Lung (tissue), 12 donors: ENCODE results near the gene NCAPH2. TPM values are rescaled to one million over a fixed set of nuclear protein-coding genes. Genes with fewer than 3 reads are reported as not detected.
A peak's percentile ranks its signal among the peaks of the same experiment; 100 is the strongest.

Experiments
- ATAC-seq: fragments of 200-7000 bp; cut with Tn5 transposase; one replicate; pipeline ENCODE4 v1.9.1; 2020; ENCODE audit warnings: moderate number of reproducible peaks; ENCODE audit not compliant: insufficient read depth, low FRiP score
- DNase-seq, 3 donors: peaks; one replicate each; pipeline ENCODE4 v3.0.0-alpha.2; 2013 to 2017
- H3K27ac ChIP-seq, 2 donors: one replicate each; pipeline ENCODE4 v1.5.1; 2013; ENCODE audit warnings: mild to moderate bottlenecking in 2 of 2, moderate library complexity in 2 of 2, control low read depth in 1 of 2, inconsistent platforms in 1 of 2, low read depth in 1 of 2, low read length in 1 of 2
- H3K27me3 ChIP-seq, 3 donors: one replicate each; pipeline ENCODE4 v1.5.1; 2013; ENCODE audit warnings: low read length in 2 of 3; ENCODE audit not compliant: control insufficient read depth in 3 of 3, insufficient read depth in 3 of 3
- H3K36me3 ChIP-seq, 4 donors: one replicate each; pipeline ENCODE4 v1.5.1; 2013; ENCODE audit warnings: low read length in 4 of 4, mild to moderate bottlenecking in 1 of 4, moderate library complexity in 1 of 4; ENCODE audit not compliant: control insufficient read depth in 4 of 4, insufficient read depth in 4 of 4
- H3K4me1 ChIP-seq, 5 donors: one replicate each; pipeline ENCODE4 v1.5.1; 2013; ENCODE audit warnings: low read length in 5 of 5, mild to moderate bottlenecking in 2 of 5, moderate library complexity in 1 of 5; ENCODE audit not compliant: control insufficient read depth in 5 of 5, insufficient read depth in 5 of 5
- H3K4me3 ChIP-seq: one replicate; pipeline ENCODE4 v1.5.1; 2013; ENCODE audit warnings: mild to moderate bottlenecking, control low read depth, moderate library complexity
- H3K9ac ChIP-seq, 2 donors: one replicate each; pipeline ENCODE4 v1.5.1; 2013; ENCODE audit warnings: low read length in 2 of 2, control low read depth in 1 of 2; ENCODE audit not compliant: insufficient read depth in 1 of 2
- H3K9me3 ChIP-seq, 4 donors: one replicate each; pipeline ENCODE4 v1.5.1; 2013; ENCODE audit warnings: low read length in 3 of 4, mild to moderate bottlenecking in 1 of 4, moderate library complexity in 1 of 4; ENCODE audit not compliant: control insufficient read depth in 4 of 4, insufficient read depth in 3 of 4
- WGBS, 2 donors: extraction: QIAGEN DNeasy Blood & Tissue Kit; methylation state at CpG; one replicate each; pipeline ENCODE4 v1.1.7; 2013; 5-methylcytosine and 5-hydroxymethylcytosine counted together
- polyA plus RNA-seq, 2 donors: library from polyadenylated mRNA; stranded (reverse); fragments of 200-250 nt; gene quantifications; one replicate each; pipeline ENCODE4 v1.2.1, GENCODE V29; 2013
- total RNA-seq, 2 donors: library from RNA; depleted of rRNA in 1 of 2; stranded (reverse); fragments of >200 nt in 1 of 2; gene quantifications; one replicate each; pipeline ENCODE4 v1.2.1, GENCODE V29; 2014 to 2021
- TF ChIP-seq, protein P1 (sequence below): IDR thresholded peaks from 2 replicates; pipeline ENCODE4 v1.5.1; 2012; ENCODE audit warnings: mild to moderate bottlenecking; ENCODE audit errors: control extremely low read depth, extremely low read depth
- donor health status: control.
- donor health status: control.
- donor health status: Bipolar disorder and iron deficiency.
- donor health status: healthy.
- donor health status: DM: yes; HTN: yes; CAD: no.

NCAPH2 gene
- total and polyA plus RNA-seq, 4 donors: 27.8 to 64.4 (median 43.2) TPM

- Histone ChIP-seq H3K36me3 (peaks cover 0 to 39% (median 4%) of the 10 kb centered on the region in 4 donors), H3K9ac (peak within 1 kb of the TSS; percentile 61 to 86), H3K27me3 (no peaks in the 10 kb centered on the region), H3K27ac (peak within 1 kb of the TSS; percentile 66 to 100), H3K4me1 (peaks cover 7 to 20% (median 12%) of the 10 kb centered on the region in 5 donors), H3K4me3 (peak within 1 kb of the TSS; percentile 90), H3K9me3 (no peaks in the 10 kb centered on the region)
- DNase-seq (peak in 1 of 3 donors; percentile 99), ATAC-seq (peak; percentile 82)
- WGBS, 2 donors: 0 to 1% methylated on average over 9 to 57 of the region's 62 CpGs
- TF ChIP-seq, protein P1, sequence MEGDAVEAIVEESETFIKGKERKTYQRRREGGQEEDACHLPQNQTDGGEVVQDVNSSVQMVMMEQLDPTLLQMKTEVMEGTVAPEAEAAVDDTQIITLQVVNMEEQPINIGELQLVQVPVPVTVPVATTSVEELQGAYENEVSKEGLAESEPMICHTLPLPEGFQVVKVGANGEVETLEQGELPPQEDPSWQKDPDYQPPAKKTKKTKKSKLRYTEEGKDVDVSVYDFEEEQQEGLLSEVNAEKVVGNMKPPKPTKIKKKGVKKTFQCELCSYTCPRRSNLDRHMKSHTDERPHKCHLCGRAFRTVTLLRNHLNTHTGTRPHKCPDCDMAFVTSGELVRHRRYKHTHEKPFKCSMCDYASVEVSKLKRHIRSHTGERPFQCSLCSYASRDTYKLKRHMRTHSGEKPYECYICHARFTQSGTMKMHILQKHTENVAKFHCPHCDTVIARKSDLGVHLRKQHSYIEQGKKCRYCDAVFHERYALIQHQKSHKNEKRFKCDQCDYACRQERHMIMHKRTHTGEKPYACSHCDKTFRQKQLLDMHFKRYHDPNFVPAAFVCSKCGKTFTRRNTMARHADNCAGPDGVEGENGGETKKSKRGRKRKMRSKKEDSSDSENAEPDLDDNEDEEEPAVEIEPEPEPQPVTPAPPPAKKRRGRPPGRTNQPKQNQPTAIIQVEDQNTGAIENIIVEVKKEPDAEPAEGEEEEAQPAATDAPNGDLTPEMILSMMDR: no peak
These were observed 518 bp upstream of the NCAPH2 start, which contains the start of gene LMF2 for GRCh38 chr22:50507421-50507990. TSS of gene LMF2 (minus strand) at chr22:50507702. CDS start at chr22:50507675, 27 bp downstream.

- TF ChIP-seq, protein P1: no peak
- H3K9me3 ChIP-seq: no peaks in the 10 kb centered on the region
- ATAC-seq: no peak
- 10 to 33% methylated on average over 3 of the region's 3 CpGs for WGBS, 2 donors
- peak overlapping the region in 1 of 2 donors; percentile 86 for H3K9ac ChIP-seq
- H3K4me1 ChIP-seq: peaks cover 7 to 20% (median 15%) of the 10 kb centered on the region in 5 donors
- no peak for DNase-seq
- peak overlapping the region in 1 of 2 donors; percentile 100 for H3K27ac ChIP-seq
- H3K4me3 ChIP-seq: peak overlapping the region; percentile 90
- H3K36me3 ChIP-seq: peaks cover 0 to 27% (median 3%) of the 10 kb centered on the region in 4 donors
- no peaks in the 10 kb centered on the region for H3K27me3 ChIP-seq
These were observed 873 bp downstream of the NCAPH2 start for GRCh38 chr22:50508897-50509296.

DNA sequence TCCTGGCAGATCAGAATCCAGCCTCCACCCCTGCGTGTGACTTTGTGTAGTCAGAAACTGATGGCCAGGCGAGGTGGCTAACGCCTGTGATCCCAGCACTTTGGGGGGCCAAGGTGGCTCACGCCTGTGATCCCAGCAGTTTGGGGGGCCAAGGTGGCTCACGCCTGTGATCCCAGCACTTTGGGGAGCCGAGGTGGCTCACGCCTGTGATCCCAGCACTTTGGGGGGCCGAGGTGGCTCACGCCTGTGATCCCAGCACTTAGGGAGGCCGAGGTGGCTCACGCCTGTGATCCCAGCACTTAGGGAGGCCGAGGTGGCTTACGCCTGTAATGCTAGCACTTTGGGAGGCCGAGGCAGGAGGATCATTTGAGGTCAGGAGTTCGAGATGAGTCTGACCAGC lies 5.2 kb downstream of the NCAPH2 start:
- Histone ChIP-seq H3K27ac (no peak overlapping the region), H3K27me3 (no peaks in the 10 kb centered on the region), H3K9ac (no peak overlapping the region), H3K4me3 (no peak overlapping the region), H3K36me3 (peaks cover 0 to 25% (median 8%) of the 10 kb centered on the region in 4 donors), H3K9me3 (no peaks in the 10 kb centered on the region), H3K4me1 (peaks cover 3 to 10% (median 9%) of the 10 kb centered on the region in 5 donors)
- 96 to 99% methylated on average over 15 of the region's 15 CpGs for WGBS, 2 donors
- no peak for ATAC-seq
- no peak for DNase-seq
- TF ChIP-seq, protein P1: no peak
